NCI-H1436 (cell line): Measurements from ENCODE around the gene SYNJ1.
"Not testable (repeated sequence)": the region's sequence is repeated elsewhere in the genome, so short reads cannot be mapped to it uniquely, and the experiment has no call there.

Experiments
- DNase-seq: peaks from one replicate; lab custom pipeline; 2025; lab: John Stamatoyannopoulos, UW

Gene SYNJ1

GRCh38 chr21:32687643-32688345 is 40.0 kb downstream of the SYNJ1 start:
- no peak for DNase-seq

- DNase-seq = no peak
Measured at GRCh38 chr21:32682696-32683474, 44.9 kb downstream of the SYNJ1 start.

- DNase-seq = no peak
Measured at GRCh38 chr21:32674731-32675130, 53.1 kb downstream of the SYNJ1 start.

GRCh38 chr21:32674038-32674437 is 53.8 kb downstream of the SYNJ1 start:
- DNase-seq = no peak

- no peak for DNase-seq
Measured at GRCh38 chr21:32666258-32666657, 61.6 kb downstream of the SYNJ1 start.

GRCh38 chr21:32664095-32664494 is 63.7 kb downstream of the SYNJ1 start:
- not testable (repeated sequence) for DNase-seq

GRCh38 chr21:32661981-32662380 is 65.8 kb downstream of the SYNJ1 start:
- not testable (repeated sequence) for DNase-seq

- not testable (repeated sequence) for DNase-seq
Measured at GRCh38 chr21:32661026-32661782, 66.6 kb downstream of the SYNJ1 start.

GRCh38 chr21:32658524-32658923 is 69.3 kb downstream of the SYNJ1 start:
- no peak for DNase-seq

- DNase-seq = peak; percentile 4
Measured at GRCh38 chr21:32653326-32653901, 74.4 kb downstream of the SYNJ1 start.

- DNase-seq = no peak
Measured at GRCh38 chr21:32648165-32648564, 79.6 kb downstream of the SYNJ1 start.

GRCh38 chr21:32645261-32646182 is 82.3 kb downstream of the SYNJ1 start:
- no peak for DNase-seq

- DNase-seq = no peak
Measured at GRCh38 chr21:32641710-32642698, 85.8 kb downstream of the SYNJ1 start.

GRCh38 chr21:32626621-32627196 is 101.1 kb downstream of the SYNJ1 start:
- no peak for DNase-seq

GRCh38 chr21:32618218-32618617 is 109.6 kb downstream of the SYNJ1 start:
- DNase-seq = not testable (repeated sequence)

GRCh38 chr21:32613436-32614043 is 114.3 kb downstream of the SYNJ1 start:
- DNase-seq = no peak

- DNase-seq = no peak
Measured at GRCh38 chr21:32612999-32613337, 114.8 kb downstream of the SYNJ1 start.

- DNase-seq = peak; percentile 53
Measured at GRCh38 chr21:32612075-32612998, 115.5 kb downstream of the SYNJ1 start, which contains the start of gene CFAP298. Gene CFAP298 (minus strand): TSS chr21:32612377. CDS start chr21:32612243, 134 bp downstream.
